Measurements from ENCODE around the gene DCP1A.
"Not testable (repeated sequence)": the region's sequence is repeated elsewhere in the genome, so short reads cannot be mapped to it uniquely, and the experiment has no call there.

The DCP1A gene

GRCh38 chr3:53348118-53348517 lies 775 bp upstream of the DCP1A start:
- H3K27ac Mint-ChIP-seq, result peak overlapping the region; percentile 99
- not testable (repeated sequence) for H3K9me3 Mint-ChIP-seq; H3K36me3 Mint-ChIP-seq; DNase-seq (ENCODE audit: low spot score in 2 of 2); H3K27me3 Mint-ChIP-seq; H3K4me1 Mint-ChIP-seq; ATAC-seq (ENCODE audit: low read depth)
- peak overlapping the region; percentile 99 for H3K4me3 Mint-ChIP-seq

GRCh38 chr3:53346922-53347260 lies 452 bp downstream of the DCP1A start:
- peaks cover 11% of the 10 kb centered on the region for H3K4me1 Mint-ChIP-seq
- no peak for DNase-seq (ENCODE audit: low spot score in 2 of 2)
- peaks cover 8% of the 10 kb centered on the region for H3K36me3 Mint-ChIP-seq
- ATAC-seq (ENCODE audit: low read depth), result no peak
- peak overlapping the region; percentile 99 for H3K4me3 Mint-ChIP-seq
- peak overlapping the region; percentile 99 for H3K27ac Mint-ChIP-seq
- no peaks in the 10 kb centered on the region for H3K9me3 Mint-ChIP-seq
- H3K27me3 Mint-ChIP-seq, result no peaks in the 10 kb centered on the region

GRCh38 chr3:53346514-53346913 lies 829 bp downstream of the DCP1A start:
- Mint-ChIP-seq H3K4me1 (peaks cover 11% of the 10 kb centered on the region), H3K27me3 (no peaks in the 10 kb centered on the region), H3K36me3 (peaks cover 8% of the 10 kb centered on the region), H3K4me3 (peak overlapping the region; percentile 99), H3K9me3 (no peaks in the 10 kb centered on the region), H3K27ac (peak overlapping the region; percentile 99)
- ATAC-seq (ENCODE audit: low read depth), result no peak
- no peak for DNase-seq (ENCODE audit: low spot score in 2 of 2)

GRCh38 chr3:53342353-53342752 lies 5.0 kb downstream of the DCP1A start:
- no peaks in the 10 kb centered on the region for H3K27me3 Mint-ChIP-seq
- peaks cover 12% of the 10 kb centered on the region for H3K36me3 Mint-ChIP-seq
- no peak overlapping the region for H3K4me3 Mint-ChIP-seq
- no peaks in the 10 kb centered on the region for H3K9me3 Mint-ChIP-seq
- H3K4me1 Mint-ChIP-seq, result peaks cover 11% of the 10 kb centered on the region
- ATAC-seq (ENCODE audit: low read depth) (no peak), DNase-seq (ENCODE audit: low spot score in 2 of 2) (no peak)
- H3K27ac Mint-ChIP-seq, result peak overlapping the region; percentile 18

GRCh38 chr3:53337167-53337940 lies 10.0 kb downstream of the DCP1A start:
- H3K27me3 Mint-ChIP-seq, result no peaks in the 10 kb centered on the region
- H3K27ac Mint-ChIP-seq, result no peak overlapping the region
- no peak for ATAC-seq (ENCODE audit: low read depth)
- H3K36me3 Mint-ChIP-seq, result peaks cover 13% of the 10 kb centered on the region
- DNase-seq (ENCODE audit: low spot score in 2 of 2), result no peak
- peaks cover under 1% of the 10 kb centered on the region for H3K4me1 Mint-ChIP-seq
- H3K4me3 Mint-ChIP-seq, result no peak overlapping the region
- no peaks in the 10 kb centered on the region for H3K9me3 Mint-ChIP-seq

- H3K4me3 Mint-ChIP-seq, result no peak overlapping the region
- DNase-seq (ENCODE audit: low spot score in 2 of 2), result no peak
- H3K9me3 Mint-ChIP-seq, result no peaks in the 10 kb centered on the region
- no peaks in the 10 kb centered on the region for H3K4me1 Mint-ChIP-seq
- no peak overlapping the region for H3K27ac Mint-ChIP-seq
- peaks cover 11% of the 10 kb centered on the region for H3K36me3 Mint-ChIP-seq
- H3K27me3 Mint-ChIP-seq, result no peaks in the 10 kb centered on the region
- no peak for ATAC-seq (ENCODE audit: low read depth)
Measured at GRCh38 chr3:53334742-53335141, 12.6 kb downstream of the DCP1A start.

- Mint-ChIP-seq H3K27ac (no peak overlapping the region), H3K4me1 (no peaks in the 10 kb centered on the region), H3K9me3 (no peaks in the 10 kb centered on the region), H3K36me3 (peaks cover 12% of the 10 kb centered on the region), H3K27me3 (no peaks in the 10 kb centered on the region), H3K4me3 (no peak overlapping the region)
- no peak for ATAC-seq (ENCODE audit: low read depth)
- no peak for DNase-seq (ENCODE audit: low spot score in 2 of 2)
Measured at GRCh38 chr3:53331871-53332270, 15.5 kb downstream of the DCP1A start.

GRCh38 chr3:53329897-53330296 lies 17.4 kb downstream of the DCP1A start:
- Mint-ChIP-seq H3K36me3 (peaks cover 12% of the 10 kb centered on the region), H3K4me1 (no peaks in the 10 kb centered on the region), H3K27me3 (no peaks in the 10 kb centered on the region), H3K4me3 (no peak overlapping the region), H3K9me3 (no peaks in the 10 kb centered on the region), H3K27ac (no peak overlapping the region)
- no peak for ATAC-seq (ENCODE audit: low read depth)
- DNase-seq (ENCODE audit: low spot score in 2 of 2), result no peak

- ATAC-seq (ENCODE audit: low read depth) (no peak), DNase-seq (ENCODE audit: low spot score in 2 of 2) (no peak)
- H3K27ac Mint-ChIP-seq, result peak overlapping the region; percentile 24
- H3K27me3 Mint-ChIP-seq, result no peaks in the 10 kb centered on the region
- no peak overlapping the region for H3K4me3 Mint-ChIP-seq
- H3K36me3 Mint-ChIP-seq, result peaks cover 8% of the 10 kb centered on the region
- no peaks in the 10 kb centered on the region for H3K4me1 Mint-ChIP-seq
- H3K9me3 Mint-ChIP-seq, result no peaks in the 10 kb centered on the region
Measured at GRCh38 chr3:53328746-53329145, 18.6 kb downstream of the DCP1A start.

GRCh38 chr3:53327986-53328385 lies 19.4 kb downstream of the DCP1A start:
- not testable (repeated sequence) for ATAC-seq (ENCODE audit: low read depth); H3K4me3 Mint-ChIP-seq; H3K27me3 Mint-ChIP-seq; DNase-seq (ENCODE audit: low spot score in 2 of 2); H3K4me1 Mint-ChIP-seq; H3K27ac Mint-ChIP-seq; H3K9me3 Mint-ChIP-seq
- peaks cover 10% of the 10 kb centered on the region for H3K36me3 Mint-ChIP-seq

- Mint-ChIP-seq H3K9me3 (no peaks in the 10 kb centered on the region), H3K4me1 (peaks cover 2% of the 10 kb centered on the region), H3K27ac (no peak overlapping the region), H3K4me3 (no peak overlapping the region), H3K36me3 (peaks cover 11% of the 10 kb centered on the region), H3K27me3 (no peaks in the 10 kb centered on the region)
- ATAC-seq (ENCODE audit: low read depth), result no peak
- no peak for DNase-seq (ENCODE audit: low spot score in 2 of 2)
Measured at GRCh38 chr3:53324105-53324504, 23.2 kb downstream of the DCP1A start.

- Mint-ChIP-seq H3K36me3 (peaks cover 16% of the 10 kb centered on the region), H3K4me3 (no peak overlapping the region), H3K4me1 (peaks cover 2% of the 10 kb centered on the region), H3K9me3 (no peaks in the 10 kb centered on the region), H3K27me3 (no peaks in the 10 kb centered on the region), H3K27ac (no peak overlapping the region)
- no peak for ATAC-seq (ENCODE audit: low read depth)
- no peak for DNase-seq (ENCODE audit: low spot score in 2 of 2)
Measured at GRCh38 chr3:53320697-53321096, 26.6 kb downstream of the DCP1A start.

- Mint-ChIP-seq H3K36me3 (peaks cover 16% of the 10 kb centered on the region), H3K4me1 (peaks cover 2% of the 10 kb centered on the region), H3K27ac (no peak overlapping the region), H3K27me3 (no peaks in the 10 kb centered on the region), H3K9me3 (no peaks in the 10 kb centered on the region), H3K4me3 (no peak overlapping the region)
- DNase-seq (ENCODE audit: low spot score in 2 of 2) (no peak), ATAC-seq (ENCODE audit: low read depth) (no peak)
Measured at GRCh38 chr3:53318522-53318921, 28.8 kb downstream of the DCP1A start.

GRCh38 chr3:53312832-53313231 lies 34.5 kb downstream of the DCP1A start:
- H3K27me3 Mint-ChIP-seq, result no peaks in the 10 kb centered on the region
- ATAC-seq (ENCODE audit: low read depth), result no peak
- no peak for DNase-seq (ENCODE audit: low spot score in 2 of 2)
- peaks cover 20% of the 10 kb centered on the region for H3K36me3 Mint-ChIP-seq
- no peak overlapping the region for H3K4me3 Mint-ChIP-seq
- no peaks in the 10 kb centered on the region for H3K4me1 Mint-ChIP-seq
- no peaks in the 10 kb centered on the region for H3K9me3 Mint-ChIP-seq
- peak overlapping the region; percentile 50 for H3K27ac Mint-ChIP-seq

- Mint-ChIP-seq H3K4me1 (no peaks in the 10 kb centered on the region), H3K36me3 (peaks cover 20% of the 10 kb centered on the region), H3K27ac (peak overlapping the region; percentile 50), H3K27me3 (no peaks in the 10 kb centered on the region), H3K9me3 (no peaks in the 10 kb centered on the region), H3K4me3 (no peak overlapping the region)
- DNase-seq (ENCODE audit: low spot score in 2 of 2) (no peak), ATAC-seq (ENCODE audit: low read depth) (no peak)
Measured at GRCh38 chr3:53311882-53312281, 35.5 kb downstream of the DCP1A start.
